ENCODE data around the gene ARMH1.
"Not testable (repeated sequence)": the region's sequence is repeated elsewhere in the genome, so short reads cannot be mapped to it uniquely, and the experiment has no call there.

Gene ARMH1

DNA sequence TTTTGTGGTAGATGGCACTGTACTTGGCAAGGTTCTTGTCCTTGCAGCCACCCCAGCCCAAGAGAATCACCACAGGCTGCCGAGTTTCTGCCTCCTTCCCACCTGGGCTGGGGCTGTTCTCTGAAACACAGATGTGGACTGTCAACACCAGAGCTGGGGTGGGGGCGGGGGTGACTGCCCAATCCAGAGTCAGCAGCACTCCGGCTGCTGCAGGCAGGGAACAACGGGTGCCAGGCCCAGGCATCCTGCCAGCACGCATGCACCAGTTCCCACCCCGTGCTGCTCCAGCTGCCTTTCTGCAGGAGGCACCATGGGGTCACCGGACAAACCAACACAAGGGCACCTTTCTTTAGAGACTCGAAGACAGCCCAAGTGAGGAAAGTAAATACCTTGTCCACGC is 14.3 kb upstream of the ARMH1 start:
- TF ChIP-seq, protein P1, sequence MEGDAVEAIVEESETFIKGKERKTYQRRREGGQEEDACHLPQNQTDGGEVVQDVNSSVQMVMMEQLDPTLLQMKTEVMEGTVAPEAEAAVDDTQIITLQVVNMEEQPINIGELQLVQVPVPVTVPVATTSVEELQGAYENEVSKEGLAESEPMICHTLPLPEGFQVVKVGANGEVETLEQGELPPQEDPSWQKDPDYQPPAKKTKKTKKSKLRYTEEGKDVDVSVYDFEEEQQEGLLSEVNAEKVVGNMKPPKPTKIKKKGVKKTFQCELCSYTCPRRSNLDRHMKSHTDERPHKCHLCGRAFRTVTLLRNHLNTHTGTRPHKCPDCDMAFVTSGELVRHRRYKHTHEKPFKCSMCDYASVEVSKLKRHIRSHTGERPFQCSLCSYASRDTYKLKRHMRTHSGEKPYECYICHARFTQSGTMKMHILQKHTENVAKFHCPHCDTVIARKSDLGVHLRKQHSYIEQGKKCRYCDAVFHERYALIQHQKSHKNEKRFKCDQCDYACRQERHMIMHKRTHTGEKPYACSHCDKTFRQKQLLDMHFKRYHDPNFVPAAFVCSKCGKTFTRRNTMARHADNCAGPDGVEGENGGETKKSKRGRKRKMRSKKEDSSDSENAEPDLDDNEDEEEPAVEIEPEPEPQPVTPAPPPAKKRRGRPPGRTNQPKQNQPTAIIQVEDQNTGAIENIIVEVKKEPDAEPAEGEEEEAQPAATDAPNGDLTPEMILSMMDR (IDR thresholded peaks at IDR 0.05; ENCODE audit: insufficient read depth, missing control alignments), result no peak
- DNase-seq (ENCODE audit: insufficient read length, low spot score) (no peak), FAIRE-seq (no peak)

DNA sequence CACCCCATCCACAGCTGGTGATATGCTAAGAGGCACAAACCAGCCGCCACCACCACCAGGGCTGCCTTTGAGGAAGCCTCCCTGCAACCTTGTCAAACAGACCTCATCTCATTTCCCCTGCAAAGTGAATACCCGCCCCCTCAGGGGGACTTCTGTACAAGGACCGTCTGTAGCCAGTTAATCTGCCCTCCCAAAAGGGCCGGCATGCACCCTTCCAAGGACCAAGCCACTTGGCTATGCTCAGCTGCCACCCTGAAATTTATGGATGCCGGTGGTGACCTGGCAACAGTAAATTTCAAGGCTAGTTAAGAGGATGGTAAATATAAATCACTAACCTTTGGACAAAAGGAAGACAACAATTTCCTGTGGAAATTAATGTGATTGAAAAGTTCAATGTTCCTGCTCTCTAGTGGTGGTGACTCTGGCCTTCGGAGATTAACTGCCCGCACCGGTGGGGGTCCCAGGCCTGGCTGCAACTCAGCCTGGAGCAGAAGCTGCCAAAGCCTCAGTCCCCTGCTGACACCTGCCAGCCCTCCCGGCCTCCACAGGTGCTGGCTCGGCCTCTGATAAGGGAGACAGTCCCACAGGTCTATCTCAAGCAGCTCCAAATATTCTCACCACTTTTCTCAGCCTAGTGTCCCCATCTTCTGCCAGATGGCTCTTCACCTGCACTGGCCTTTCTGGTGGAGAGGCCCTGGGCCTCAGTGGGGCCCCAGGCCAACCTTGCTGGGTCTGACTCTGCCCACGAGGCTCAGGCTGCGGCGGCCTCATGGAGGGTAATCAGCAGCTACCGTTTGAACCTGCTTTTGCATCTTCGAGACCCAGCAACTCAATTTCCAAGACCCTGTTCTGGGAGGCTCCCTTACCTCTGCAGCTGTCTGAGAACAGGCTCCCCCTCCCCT is 12.5 kb upstream of the ARMH1 start:
- no peak for FAIRE-seq
- no peak for DNase-seq (ENCODE audit: insufficient read length, low spot score)

DNA sequence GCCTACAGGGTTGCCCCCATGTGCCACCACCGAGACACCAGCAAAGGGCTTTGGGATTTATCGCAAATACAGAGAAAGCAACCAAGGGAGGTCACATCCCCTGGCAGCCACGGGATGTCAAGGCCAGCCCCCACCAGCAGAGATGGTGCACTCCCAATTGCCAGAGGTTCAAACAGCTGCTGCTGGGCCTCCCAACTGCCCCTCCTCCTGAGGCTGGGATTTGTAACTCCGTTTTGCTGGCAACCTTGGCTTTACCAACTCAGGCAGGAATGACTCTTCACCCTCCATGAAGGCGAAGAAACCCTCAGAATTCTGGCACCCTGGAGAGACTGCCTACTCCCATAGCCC is 11.9 kb upstream of the ARMH1 start:
- DNase-seq (ENCODE audit: insufficient read length, low spot score), result no peak
- no peak for FAIRE-seq

More for the DNA sequence above, 12.5 kb upstream of the ARMH1 start:
- TF ChIP-seq, protein P1 (IDR thresholded peaks at IDR 0.05; ENCODE audit: insufficient read depth, missing control alignments), result no peak

DNA sequence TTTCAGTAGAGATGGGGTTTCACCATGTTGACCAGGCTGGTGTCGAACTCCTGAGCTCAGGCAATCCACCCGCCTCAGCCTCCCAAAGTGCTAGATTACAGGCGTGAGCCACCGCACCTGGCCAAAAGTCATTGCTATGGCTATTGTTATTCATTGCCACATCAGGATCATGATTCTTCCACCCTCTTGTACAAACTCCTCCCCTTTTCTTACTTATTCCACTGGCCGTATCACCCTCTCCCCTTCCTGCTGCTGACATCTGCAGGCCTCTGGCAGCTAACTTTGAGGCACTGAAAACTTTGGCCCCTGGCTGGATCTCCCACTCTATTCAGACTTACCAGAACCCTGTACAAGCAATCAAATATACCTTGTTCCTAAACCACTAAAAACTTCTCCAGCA is 11.1 kb upstream of the ARMH1 start:
- FAIRE-seq, result no peak
- TF ChIP-seq, protein P1 (IDR thresholded peaks at IDR 0.05; ENCODE audit: insufficient read depth, missing control alignments), result no peak
- DNase-seq (ENCODE audit: insufficient read length, low spot score), result no peak

More for the DNA sequence above, 11.9 kb upstream of the ARMH1 start:
- TF ChIP-seq, protein P1 (IDR thresholded peaks at IDR 0.05; ENCODE audit: insufficient read depth, missing control alignments), result no peak

DNA sequence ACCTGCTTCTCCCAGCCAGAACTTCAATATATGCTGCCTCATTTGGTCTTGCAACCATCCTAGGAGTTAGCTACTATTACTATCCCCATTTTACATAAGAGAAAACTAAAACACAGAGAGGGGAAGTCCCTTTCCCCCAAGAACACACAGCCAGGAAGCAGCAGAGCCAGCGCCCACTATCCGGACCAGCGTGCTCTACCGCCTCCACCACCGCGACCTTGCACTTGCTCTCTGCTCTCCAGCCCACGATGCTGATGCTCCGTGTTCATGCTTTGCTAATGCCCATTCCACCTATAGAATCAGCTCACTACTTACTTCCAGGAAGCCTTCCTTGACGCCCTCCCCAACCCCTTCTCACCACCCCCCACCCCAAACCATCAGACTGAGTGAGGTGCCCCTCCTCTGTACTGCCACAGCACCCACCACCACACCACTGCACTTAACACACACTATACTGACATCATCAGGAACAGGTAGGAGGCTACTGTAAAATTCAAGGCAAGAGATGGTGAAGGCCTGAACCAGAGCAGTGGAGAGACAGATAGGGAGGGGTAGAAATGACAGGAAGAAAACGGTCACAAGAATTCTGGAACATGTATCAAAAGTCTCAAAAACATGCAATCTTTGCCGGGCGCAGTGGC is 9.7 kb upstream of the ARMH1 start:
- DNase-seq (ENCODE audit: insufficient read length, low spot score) (no peak), FAIRE-seq (no peak)
- TF ChIP-seq, protein P1 (IDR thresholded peaks at IDR 0.05; ENCODE audit: insufficient read depth, missing control alignments), result no peak

- not testable (repeated sequence) for DNase-seq (ENCODE audit: insufficient read length, low spot score); FAIRE-seq
These were observed 7.8 kb upstream of the ARMH1 start for GRCh38 chr1:44666719-44667118.

DNA sequence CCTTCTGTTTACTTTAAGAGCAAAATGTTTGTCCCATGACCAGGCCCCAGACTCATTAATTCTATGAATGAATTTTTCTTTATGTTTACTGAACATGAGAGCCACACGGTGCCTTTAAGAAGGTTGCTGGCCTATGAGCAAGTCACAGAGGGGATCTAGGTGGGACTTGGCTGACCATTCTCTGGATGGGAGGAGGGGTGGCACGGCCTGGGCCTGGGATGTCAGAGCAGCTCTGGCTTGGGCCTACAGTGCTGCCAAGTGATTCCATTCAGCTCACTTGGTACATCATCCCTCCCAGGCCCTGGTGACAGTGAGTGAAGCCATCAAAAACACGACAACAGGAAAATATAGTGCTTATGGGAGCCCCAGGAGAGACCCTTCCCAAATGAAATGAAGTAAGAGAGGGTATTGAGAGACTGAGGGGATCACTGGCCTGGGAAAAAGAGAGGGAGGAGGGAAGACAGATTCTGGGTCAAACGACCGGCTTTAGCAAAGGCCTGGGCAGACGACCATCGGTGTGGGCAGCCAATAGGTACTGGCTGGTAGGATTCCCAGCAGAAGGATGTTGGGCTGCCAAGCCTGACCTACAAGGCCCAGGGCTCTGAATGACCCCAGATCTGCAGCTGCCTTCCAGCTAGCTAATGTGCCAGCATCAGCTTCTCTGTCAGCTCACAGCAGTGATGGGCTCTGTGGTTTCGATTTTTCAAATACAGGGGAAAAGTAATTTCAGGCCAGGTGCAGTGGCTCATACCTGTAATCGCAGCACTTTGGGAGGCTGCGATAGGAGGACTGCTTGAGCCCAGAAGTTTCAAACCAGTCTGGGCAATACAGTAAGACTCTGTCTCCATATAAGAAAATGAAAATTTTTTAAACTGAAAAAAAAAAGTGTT is 3.5 kb upstream of the ARMH1 start:
- TF ChIP-seq, protein P1 (IDR thresholded peaks at IDR 0.05; ENCODE audit: insufficient read depth, missing control alignments), result no peak
- DNase-seq (ENCODE audit: insufficient read length, low spot score), result no peak
- no peak for FAIRE-seq
